NCI-H1930 (cell line): ENCODE data around the gene GBA2.

Experiments used
- DNase-seq, 2 experiments: peaks; one replicate each; lab custom pipeline; 2025; lab: John Stamatoyannopoulos, UW

The GBA2 gene

DNA sequence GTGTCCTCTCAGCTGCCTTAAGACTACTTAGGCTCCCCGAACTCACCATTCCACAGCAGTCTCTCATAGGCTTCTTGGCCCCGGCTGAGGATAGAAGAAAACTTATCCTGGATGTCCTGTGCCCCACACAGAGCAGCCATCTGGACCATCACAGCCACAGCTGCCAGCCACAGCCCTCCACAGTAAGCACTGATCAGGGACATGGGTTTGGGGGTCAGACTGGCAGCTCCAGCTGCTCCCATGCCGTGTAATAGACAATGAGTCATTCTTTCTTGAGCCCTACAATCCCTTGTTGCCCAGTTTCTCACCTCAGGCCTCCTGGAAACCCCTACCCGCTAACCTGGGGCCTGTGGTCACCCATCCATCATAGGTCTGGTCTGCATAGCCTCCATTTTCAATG is 10.8 kb downstream of the GBA2 start:
- no peak for DNase-seq

GRCh38 chr9:35737143-35737542 is 11.9 kb downstream of the GBA2 start:
- DNase-seq: no peak

DNA sequence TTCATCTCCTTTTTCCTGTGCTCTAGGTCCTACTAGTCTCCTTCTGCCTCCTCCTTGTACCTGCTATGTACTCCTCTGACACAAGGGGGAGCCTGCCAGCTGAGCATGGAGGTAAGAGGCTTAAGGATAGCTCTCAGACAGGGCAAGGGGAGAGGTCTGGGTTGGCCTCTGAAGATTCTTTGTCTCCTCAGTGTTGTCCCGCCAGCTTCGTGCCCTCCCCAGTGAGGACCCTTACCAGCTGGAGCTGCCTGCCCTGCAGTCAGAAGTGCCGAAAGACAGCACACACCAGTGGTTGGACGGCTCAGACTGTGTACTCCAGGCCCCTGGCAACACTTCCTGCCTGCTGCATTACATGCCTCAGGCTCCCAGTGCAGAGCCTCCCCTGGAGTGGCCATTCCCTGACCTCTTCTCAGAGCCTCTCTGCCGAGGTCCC is 12.8 kb downstream of the GBA2 start:
- peak; percentile 45 to 46 for DNase-seq

- no peak for DNase-seq
Observed at GRCh38 chr9:35734096-35734495, 14.9 kb downstream of the GBA2 start.

- DNase-seq: peak; percentile 4 to 38
Observed at GRCh38 chr9:35732800-35733541, 16.1 kb downstream of the GBA2 start.

DNA sequence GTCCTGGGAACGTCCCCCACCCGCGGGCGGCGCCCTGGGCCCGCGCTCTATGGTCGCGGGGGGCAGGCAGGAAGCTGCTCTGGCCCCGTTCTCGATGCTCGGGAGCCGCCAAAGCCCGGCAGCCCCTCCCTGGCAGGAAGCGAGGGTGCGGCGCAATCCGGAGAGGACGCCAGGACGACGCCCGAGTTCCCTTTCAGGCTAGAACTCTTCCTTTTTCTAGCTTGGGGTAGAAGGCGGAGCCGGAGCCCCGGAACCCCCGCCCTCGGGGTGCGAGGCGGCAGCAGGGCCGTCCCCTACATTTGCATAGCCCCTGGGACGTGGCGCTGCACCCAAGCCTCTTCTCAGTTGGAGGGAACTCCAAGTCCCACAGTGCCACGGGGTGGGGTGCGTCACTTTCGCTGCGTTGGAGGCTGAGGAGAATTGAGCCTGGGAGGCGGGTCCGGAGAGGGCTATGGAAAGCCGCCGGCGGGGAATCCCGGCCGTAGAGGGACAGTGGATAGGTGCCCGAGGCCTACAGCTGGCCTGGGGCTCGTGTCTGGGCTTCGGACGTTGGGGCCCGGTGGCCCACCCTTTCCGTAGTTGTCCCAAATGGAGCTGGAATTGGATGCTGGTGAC is 16.7 kb downstream of the GBA2 start, which contains the start of the genes CREB3 and TLN1:
CREB3 (plus strand) TSS at position 482 of the 615 bp plus-strand sequence; CDS start at position 589, 107 bp downstream.
TLN1 (minus strand) TSS at position 11 of the 615 bp plus-strand sequence. CDS start 6,501 bp downstream, outside the sequence.
- DNase-seq: peak; percentile 100

DNA sequence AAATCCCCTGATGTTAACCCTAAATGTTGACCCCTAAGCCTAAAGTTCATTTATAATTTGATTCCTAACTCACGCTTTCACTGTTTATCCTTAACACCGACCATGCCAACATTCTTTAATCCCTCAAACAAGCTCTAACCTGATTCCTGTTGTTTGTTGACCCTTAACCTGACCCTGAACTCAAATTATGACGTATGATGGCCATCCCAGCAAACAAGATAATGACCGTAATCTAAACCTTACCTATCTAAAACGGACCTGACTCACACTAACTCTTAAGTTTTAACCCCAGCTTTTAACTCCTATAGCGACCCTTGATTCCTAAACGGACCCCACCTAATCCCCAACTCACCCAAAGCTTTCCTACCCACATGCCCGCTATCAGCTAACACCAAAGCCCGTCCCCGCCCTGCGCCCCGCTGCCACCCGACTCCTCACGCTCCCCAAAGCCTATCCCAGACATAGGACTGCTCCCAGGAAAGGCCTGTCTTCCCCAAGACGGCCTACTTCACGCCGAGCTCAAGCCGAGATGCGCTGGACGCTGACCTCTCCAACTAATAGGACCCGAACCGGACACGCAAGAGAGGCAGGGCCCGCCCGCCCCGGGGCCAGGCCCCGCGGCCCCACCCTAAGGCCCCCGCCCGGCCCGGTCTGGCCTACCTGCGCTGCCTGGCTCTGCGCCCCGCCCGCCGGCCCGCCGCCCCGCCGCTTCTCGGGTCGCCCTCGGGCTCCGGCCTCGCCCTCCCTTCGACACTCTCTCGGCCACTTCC is 17.4 kb downstream of the GBA2 start:
- no peak for DNase-seq

DNA sequence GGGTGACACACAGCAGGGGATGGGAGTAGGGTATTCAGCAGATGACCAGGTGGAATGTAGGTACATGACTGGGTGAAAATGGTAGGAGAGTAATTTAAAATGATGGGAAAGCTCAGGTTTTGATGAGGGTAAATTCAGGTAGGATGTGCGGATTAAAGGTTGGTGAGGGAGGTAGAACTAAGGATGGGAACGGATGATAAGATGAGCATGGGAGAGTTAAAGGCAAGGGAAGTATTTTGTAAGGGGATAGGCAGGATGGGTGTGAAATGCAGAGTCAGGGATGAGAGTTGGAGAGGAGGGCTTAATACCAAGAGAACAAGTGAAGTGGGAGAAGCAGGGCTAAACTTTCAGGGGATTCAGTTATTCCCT is 18.6 kb downstream of the GBA2 start:
- DNase-seq: no peak

DNA sequence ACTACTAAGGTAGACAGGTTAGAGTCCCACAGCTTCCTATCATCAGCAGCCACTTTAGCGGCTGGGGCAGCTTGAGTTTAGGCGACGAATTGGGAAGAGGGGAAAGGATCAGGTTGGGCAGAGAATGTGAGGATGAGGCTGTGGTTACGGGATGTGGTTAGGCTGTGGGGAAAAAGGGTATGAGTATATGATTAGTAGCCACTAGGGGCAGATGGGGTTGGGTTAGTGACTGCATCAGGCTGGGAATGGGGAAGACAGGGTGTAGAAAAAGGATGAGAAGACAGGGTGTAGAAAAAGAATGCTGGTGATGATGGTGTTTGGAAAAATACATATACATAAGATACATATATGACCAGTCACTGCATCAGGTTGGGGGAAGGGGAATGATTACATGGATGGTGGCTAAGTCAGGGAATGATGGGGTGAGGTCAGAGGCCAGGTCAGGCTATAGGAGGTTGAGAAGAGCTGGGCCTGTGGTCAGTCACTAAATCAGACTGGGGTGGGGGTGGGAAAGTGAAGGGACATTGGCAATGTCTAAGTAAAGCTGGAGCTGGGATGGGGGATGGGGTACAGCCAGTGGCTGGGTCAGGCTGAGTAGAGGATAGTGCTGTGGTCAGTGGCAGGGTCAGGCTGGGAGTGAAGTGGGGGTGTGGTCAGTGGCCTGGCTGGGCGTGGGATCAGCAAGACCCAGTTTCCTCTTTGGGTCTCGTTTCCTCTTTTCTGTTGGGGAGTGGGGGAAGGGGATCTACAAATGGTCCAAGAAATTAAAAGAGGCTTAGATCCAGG is 19.1 kb downstream of the GBA2 start:
- no peak for DNase-seq

DNA sequence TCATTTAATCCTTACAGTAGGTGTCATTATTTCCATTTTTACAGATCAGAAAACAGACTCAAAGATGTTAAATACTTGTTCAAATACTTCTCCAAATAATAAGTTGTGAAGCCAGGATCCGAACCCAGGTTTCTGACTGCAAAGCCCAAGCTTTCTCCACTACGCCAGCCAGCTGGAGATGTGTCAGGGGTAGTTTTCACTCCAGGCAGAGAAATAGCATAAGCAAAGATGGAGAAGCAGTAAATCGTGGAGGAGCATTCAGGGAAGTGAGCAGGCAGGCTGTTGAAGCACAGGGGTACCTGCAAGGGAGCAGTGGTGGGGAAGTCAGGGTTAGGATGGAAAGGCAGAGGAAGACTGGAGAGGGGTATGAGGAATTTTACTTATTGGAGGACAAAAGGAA is 19.9 kb downstream of the GBA2 start:
- DNase-seq: no peak

- no peak for DNase-seq
Observed at GRCh38 chr9:35728041-35728971, 20.7 kb downstream of the GBA2 start.

DNA sequence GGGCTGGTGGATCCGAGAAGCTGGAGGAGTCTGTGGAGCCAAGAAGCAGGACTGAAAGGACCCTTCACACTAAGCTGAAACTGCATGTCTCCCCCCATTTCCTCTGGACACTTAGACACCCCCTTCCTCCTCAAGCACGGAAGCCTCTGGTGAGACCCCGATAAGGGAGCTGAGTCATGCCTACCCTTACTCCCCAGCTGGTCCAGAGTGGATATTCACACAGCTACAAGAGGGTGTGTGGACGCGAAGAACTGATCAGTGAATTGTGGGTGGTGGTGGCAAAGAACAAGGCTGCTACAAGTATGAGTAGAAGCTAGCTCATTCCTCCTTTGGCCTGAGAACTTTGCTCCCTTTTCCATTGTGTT is 21.4 kb downstream of the GBA2 start:
- DNase-seq: no peak

DNA sequence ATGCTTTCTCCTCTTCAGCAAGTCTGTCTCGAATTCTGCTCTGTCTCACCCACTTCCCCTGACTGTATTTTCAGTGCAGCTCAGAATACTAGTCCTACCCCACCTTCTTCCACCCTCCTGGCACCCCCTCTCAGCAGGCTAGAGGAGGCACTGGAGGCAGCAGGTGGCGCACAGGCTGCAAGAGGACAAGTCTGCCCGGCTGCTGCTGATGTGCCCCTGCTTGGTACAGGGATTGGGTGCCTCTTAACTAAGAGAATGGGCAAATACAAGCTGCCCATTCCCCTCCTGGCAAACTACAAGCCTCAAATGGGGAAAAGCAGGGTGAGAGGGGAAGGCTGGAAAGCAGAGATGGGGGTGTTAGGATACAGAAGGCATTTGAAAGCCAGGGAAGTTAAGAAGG is 22.1 kb downstream of the GBA2 start:
- no peak for DNase-seq

GRCh38 chr9:35725362-35725761 is 23.7 kb downstream of the GBA2 start:
- DNase-seq: no peak

GRCh38 chr9:35723908-35724307 is 25.1 kb downstream of the GBA2 start:
- DNase-seq: no peak

DNA sequence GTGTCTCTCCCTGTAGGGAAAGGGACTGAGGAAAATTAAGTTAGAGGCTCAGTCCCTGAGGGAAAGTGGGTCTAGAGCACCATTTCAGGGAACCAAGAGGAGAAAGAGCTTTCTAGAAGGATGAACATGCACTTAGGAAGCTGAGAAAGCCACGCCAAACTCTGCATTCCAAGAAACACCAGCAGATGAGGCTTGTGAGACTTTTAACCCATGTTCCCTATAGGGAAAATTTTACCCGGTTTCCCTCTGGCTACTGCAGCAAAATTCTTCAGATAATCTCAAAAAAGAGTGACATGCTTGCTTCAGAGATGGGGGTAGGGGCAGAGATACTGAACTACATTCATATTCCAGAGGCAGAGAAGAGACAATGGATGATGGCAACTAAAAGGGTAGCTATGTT is 25.6 kb downstream of the GBA2 start:
- no peak for DNase-seq

DNA sequence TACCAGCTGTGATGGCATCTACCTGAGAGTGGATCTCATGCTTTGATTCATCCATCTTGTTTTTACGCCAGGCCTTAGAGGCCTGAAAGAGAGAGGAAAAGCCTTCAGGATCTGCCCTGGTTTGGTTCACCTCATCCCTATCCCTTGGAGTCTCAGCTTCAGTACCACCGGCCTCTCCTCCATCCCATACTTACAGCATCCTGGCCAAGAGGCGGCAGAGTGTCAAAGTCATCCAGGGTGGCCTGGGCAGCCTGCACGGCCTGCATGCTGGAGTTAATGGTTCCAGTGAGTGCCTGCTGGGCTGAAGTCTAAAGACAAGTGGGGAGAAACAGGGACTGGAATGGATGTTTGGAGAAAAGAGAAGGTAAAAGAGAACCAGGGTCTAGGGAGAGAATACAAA is 29.5 kb downstream of the GBA2 start:
- no peak for DNase-seq

DNA sequence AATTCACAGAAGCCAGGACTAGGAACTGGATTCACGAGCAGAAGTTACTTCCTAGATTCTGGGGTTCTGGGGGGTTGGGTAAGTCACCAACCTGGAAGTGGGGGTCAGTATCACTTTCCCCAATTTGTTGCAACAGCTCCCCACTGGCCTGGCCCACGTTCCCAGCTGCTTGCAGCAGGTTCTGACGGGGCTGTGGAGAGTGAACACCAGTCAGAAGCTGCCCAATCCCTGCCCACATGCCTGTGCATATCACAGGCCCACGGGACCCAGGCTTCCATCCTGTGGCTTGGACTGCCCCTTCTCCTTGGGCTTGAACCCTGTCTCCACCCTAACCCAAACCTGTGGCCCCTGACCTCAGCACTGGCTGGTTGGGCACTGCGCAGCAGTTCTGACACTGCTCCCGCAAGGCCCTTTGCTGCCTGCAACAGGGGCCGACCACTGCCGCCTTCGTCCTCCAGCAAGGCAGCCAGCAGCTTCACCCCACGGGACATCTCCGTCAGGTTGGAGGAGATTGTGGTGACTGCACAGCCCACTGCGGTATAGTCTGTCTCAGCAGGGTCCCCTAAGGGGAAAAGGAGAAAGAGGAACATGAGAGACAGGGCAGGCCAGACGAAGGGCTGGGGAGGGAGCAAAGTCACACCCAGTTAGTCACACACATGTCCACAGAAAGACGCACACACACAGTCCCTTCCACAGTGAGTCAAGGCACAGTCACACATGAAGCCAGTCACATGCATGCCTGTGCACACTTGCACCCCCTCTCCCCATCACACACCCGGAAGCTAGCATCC is 30.1 kb downstream of the GBA2 start:
- DNase-seq: no peak

GRCh38 chr9:35717132-35717870 is 31.7 kb downstream of the GBA2 start:
- DNase-seq: no peak
